Measurements from ENCODE around the gene CDH4.

DNA sequence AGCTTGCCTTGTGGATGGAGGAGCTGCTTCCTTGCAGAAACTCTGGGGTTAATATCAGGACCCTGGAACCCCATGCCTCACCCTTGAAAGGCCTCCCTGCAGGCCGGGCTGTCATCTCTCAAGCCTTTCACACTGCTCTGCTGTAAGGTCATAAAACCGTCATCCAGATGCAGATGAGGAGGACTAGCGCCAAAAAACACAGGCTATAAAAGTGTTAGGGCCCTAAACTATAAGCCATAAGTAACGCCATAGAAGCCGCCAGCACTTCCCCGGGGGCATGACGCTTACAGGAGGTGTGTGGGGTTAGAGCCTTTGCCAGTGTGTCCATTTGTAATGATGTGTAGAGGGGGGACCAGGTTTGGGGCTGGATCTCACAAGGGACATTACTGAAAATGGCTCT lies 47.6 kb downstream of the CDH4 start:
- TF ChIP-seq, protein P1, sequence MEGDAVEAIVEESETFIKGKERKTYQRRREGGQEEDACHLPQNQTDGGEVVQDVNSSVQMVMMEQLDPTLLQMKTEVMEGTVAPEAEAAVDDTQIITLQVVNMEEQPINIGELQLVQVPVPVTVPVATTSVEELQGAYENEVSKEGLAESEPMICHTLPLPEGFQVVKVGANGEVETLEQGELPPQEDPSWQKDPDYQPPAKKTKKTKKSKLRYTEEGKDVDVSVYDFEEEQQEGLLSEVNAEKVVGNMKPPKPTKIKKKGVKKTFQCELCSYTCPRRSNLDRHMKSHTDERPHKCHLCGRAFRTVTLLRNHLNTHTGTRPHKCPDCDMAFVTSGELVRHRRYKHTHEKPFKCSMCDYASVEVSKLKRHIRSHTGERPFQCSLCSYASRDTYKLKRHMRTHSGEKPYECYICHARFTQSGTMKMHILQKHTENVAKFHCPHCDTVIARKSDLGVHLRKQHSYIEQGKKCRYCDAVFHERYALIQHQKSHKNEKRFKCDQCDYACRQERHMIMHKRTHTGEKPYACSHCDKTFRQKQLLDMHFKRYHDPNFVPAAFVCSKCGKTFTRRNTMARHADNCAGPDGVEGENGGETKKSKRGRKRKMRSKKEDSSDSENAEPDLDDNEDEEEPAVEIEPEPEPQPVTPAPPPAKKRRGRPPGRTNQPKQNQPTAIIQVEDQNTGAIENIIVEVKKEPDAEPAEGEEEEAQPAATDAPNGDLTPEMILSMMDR (IDR thresholded peaks at IDR 0.05): no peak
- no peak for TF ChIP-seq POLR2A (IDR thresholded peaks at IDR 0.05)
